IMR-90 (cell line): ENCODE data around the gene ADGRL3. TPM values are rescaled to one million over a fixed set of nuclear protein-coding genes. Genes with fewer than 3 reads are reported as not detected.

Experiments
- ATAC-seq: fragments of 200-7000 bp; cut with Tn5 transposase; 2 replicates; pipeline ENCODE4 v1.9.1; 2020; ENCODE audit warnings: low read depth, mild to moderate bottlenecking, moderate library complexity
- BruUV-seq: library from RNA; stranded (reverse); fragments of 400-500 nt; replicated peaks from 2 replicates; lab custom pipeline; 2021; lab: Mats Ljungman, UMichigan
- CTCF ChIA-PET: fragments of 300-600 bp; formaldehyde crosslinking; extraction: SDS; loops from one replicate; lab custom pipeline; 2021; ENCODE audit warnings: antibody characterized with exemption; lab: Yijun Ruan, JAX
- POLR2A ChIA-PET: fragments of 300-600 bp; sonication (Branson Sonifier 250); formaldehyde crosslinking; loops from one replicate; lab custom pipeline; 2022; ENCODE audit warnings: antibody characterized with exemption; ENCODE audit not compliant: unreplicated experiment; lab: Charles Lee
- DNase-seq: peaks from one replicate; pipeline ENCODE4 v3.0.0; 2013
- H2AFZ ChIP-seq: replicated peaks from 2 replicates; pipeline ENCODE3; 2013; ENCODE audit warnings: low read length, mild to moderate bottlenecking; ENCODE audit not compliant: poor library complexity
- H2AK5ac ChIP-seq: 2 replicates; pipeline ENCODE4 v1.6.1; 2013; ENCODE audit warnings: low read depth, low read length, inconsistent platforms
- H2AK9ac ChIP-seq: replicated peaks from 2 replicates; pipeline ENCODE3; 2013; ENCODE audit warnings: mild to moderate bottlenecking, low read depth, low read length, moderate library complexity; ENCODE audit not compliant: poor library complexity
- H2BK120ac ChIP-seq: 2 replicates; pipeline ENCODE4 v1.6.1; 2013; ENCODE audit warnings: low read depth, low read length, inconsistent platforms
- H2BK15ac ChIP-seq: 3 replicates; pipeline ENCODE4 v1.6.1; 2013; ENCODE audit warnings: low read depth, low read length, inconsistent platforms
- H2BK20ac ChIP-seq: 2 replicates; pipeline ENCODE4 v1.6.1; 2013; ENCODE audit warnings: low read depth, mild to moderate bottlenecking, inconsistent platforms, low read length, moderate library complexity
- H2BK5ac ChIP-seq: 2 replicates; pipeline ENCODE4 v1.6.1; 2013; ENCODE audit warnings: mild to moderate bottlenecking, low read depth, low read length, inconsistent platforms; ENCODE audit not compliant: poor library complexity, severe bottlenecking
- H3K14ac ChIP-seq: replicated peaks from 2 replicates; pipeline ENCODE4 v1.6.1; 2013; ENCODE audit warnings: low read depth, low read length, inconsistent platforms
- H3K18ac ChIP-seq: 2 replicates; pipeline ENCODE4 v1.6.1; 2013; ENCODE audit warnings: low read depth, low read length, control low read depth
- H3K23ac ChIP-seq: 2 replicates; pipeline ENCODE4 v1.6.1; 2013; ENCODE audit warnings: low read depth, low read length, inconsistent platforms
- H3K27ac ChIP-seq: 2 replicates; pipeline ENCODE4 v1.5.1; 2013; ENCODE audit warnings: mild to moderate bottlenecking, control low read depth, low read length; ENCODE audit not compliant: insufficient read depth
- H3K27me3 ChIP-seq: 2 replicates; pipeline ENCODE4 v1.6.1; 2013; ENCODE audit warnings: low read length; ENCODE audit not compliant: control insufficient read depth, insufficient read depth
- H3K36me3 ChIP-seq: 2 replicates; pipeline ENCODE4 v1.6.1; 2013; ENCODE audit warnings: low read length, mixed read lengths; ENCODE audit not compliant: control insufficient read depth, insufficient read depth
- H3K4ac ChIP-seq: 2 replicates; pipeline ENCODE4 v1.6.1; 2013; ENCODE audit warnings: low read depth, low read length, inconsistent platforms
- H3K4me1 ChIP-seq: 2 replicates; pipeline ENCODE4 v1.6.1; 2013; ENCODE audit warnings: low read length, mixed read lengths; ENCODE audit not compliant: control insufficient read depth, insufficient read depth
- H3K4me2 ChIP-seq: 2 replicates; pipeline ENCODE4 v1.6.1; 2013; ENCODE audit warnings: low read depth, mild to moderate bottlenecking, control low read depth, low read length, moderate library complexity
- H3K4me3 ChIP-seq: 2 replicates; pipeline ENCODE4 v1.5.1; 2013; ENCODE audit warnings: low read depth, mild to moderate bottlenecking, control low read depth, low read length, moderate library complexity; ENCODE audit not compliant: insufficient read depth
- H3K56ac ChIP-seq: 2 replicates; pipeline ENCODE4 v1.6.1; 2013; ENCODE audit warnings: low read length, inconsistent platforms; ENCODE audit not compliant: insufficient read depth; ENCODE audit errors: extremely low read depth
- H3K79me1 ChIP-seq, 2 experiments: 2 replicates each; pipeline ENCODE4 v1.6.1; 2013; ENCODE audit warnings: low read length in 2 of 2, inconsistent platforms in 1 of 2, low read depth in 1 of 2
- H3K9ac ChIP-seq: 2 replicates; pipeline ENCODE4 v1.6.1; 2013; ENCODE audit warnings: low read depth, low read length, control low read depth
- H3K9me1 ChIP-seq: 2 replicates; pipeline ENCODE4 v1.6.1; 2013; ENCODE audit warnings: low read length, inconsistent platforms; ENCODE audit not compliant: insufficient read depth
- H3K9me3 ChIP-seq: 2 replicates; pipeline ENCODE4 v1.6.1; 2013; ENCODE audit warnings: low read length; ENCODE audit not compliant: control insufficient read depth, insufficient read depth
- H4K20me1 ChIP-seq: 2 replicates; pipeline ENCODE4 v1.6.1; 2013; ENCODE audit warnings: low read length, inconsistent platforms; ENCODE audit not compliant: insufficient read depth
- H4K5ac ChIP-seq: 2 replicates; pipeline ENCODE4 v1.6.1; 2013; ENCODE audit warnings: mild to moderate bottlenecking, low read depth, low read length, control low read depth
- H4K8ac ChIP-seq, 2 experiments: 2 replicates each; pipeline ENCODE4 v1.6.1; 2013; ENCODE audit warnings: low read depth in 2 of 2, low read length in 2 of 2, control low read depth in 1 of 2, inconsistent platforms in 1 of 2
- H4K91ac ChIP-seq: 2 replicates; pipeline ENCODE4 v1.6.1; 2013; ENCODE audit warnings: low read depth, low read length, inconsistent platforms; ENCODE audit not compliant: insufficient read depth
- MAFK ChIP-seq: IDR thresholded peaks from 2 replicates; pipeline ENCODE4 v1.6.1; 2012; ENCODE audit warnings: low read depth, low read length, improper control_type of control experiment
- MAZ ChIP-seq: IDR thresholded peaks from 2 replicates; pipeline ENCODE4 v1.6.1; 2012; ENCODE audit warnings: low read depth, mild to moderate bottlenecking, low read length, improper control_type of control experiment, moderate library complexity, borderline replicate concordance
- MXI1 ChIP-seq: IDR thresholded peaks from 2 replicates; pipeline ENCODE4 v1.6.1; 2012; ENCODE audit warnings: low read depth, mild to moderate bottlenecking, low read length, moderate library complexity, borderline replicate concordance
- POLR2A ChIP-seq: IDR thresholded peaks from 2 replicates; pipeline ENCODE4 v1.6.1; 2012; ENCODE audit warnings: mild to moderate bottlenecking, low read depth, low read length
- RFX5 ChIP-seq: IDR thresholded peaks from 2 replicates; pipeline ENCODE4 v1.8.0; 2012; ENCODE audit warnings: low read depth, mild to moderate bottlenecking, low read length, moderate library complexity
- WGBS, 2 experiments: methylation state at CpG; one replicate each; pipeline versions ENCODE4 v1.1.5 to v1.1.7; 2013; ENCODE audit warnings: missing lambda C conversion rate in 2 of 2; ENCODE audit not compliant: insufficient read length in 1 of 2; ENCODE audit errors: extremely low coverage in 2 of 2; 5-methylcytosine and 5-hydroxymethylcytosine counted together
- dilution Hi-C: fragments of 300-500 bp; cut with HindIII; formaldehyde crosslinking; loops from one replicate; pipeline ENCODE4 v1.14.3; 2018; ENCODE audit warnings: low sequenced_read_pairs; ENCODE audit not compliant: unreplicated experiment
- in situ Hi-C: fragments of 300-500 bp; cut with MboI; formaldehyde crosslinking; loops from 3 replicates; pipeline ENCODE4 v1.14.3; 2019; ENCODE audit warnings: low sequenced_read_pairs, inconsistent platforms, mixed read lengths
- intact Hi-C: fragments of 100-400 bp; cut with micrococcal nuclease; formaldehyde crosslinking; loops from 2 replicates; pipeline ENCODE4 v1.10.0; 2022
- polyA plus RNA-seq, 3 experiments: library from polyadenylated mRNA; depleted of rRNA; stranded (reverse); fragments of >200 nt; gene quantifications; 2 replicates each; pipeline ENCODE4 v1.2.3, GENCODE V29; 2012; ENCODE audit warnings: low replicate concordance in 1 of 3
- total RNA-seq: library from RNA; depleted of rRNA; stranded (reverse); fragments of >200 nt; gene quantifications from 2 replicates; pipeline ENCODE4 v1.2.3, GENCODE V29; 2012

ADGRL3 gene
- total and polyA plus RNA-seq, 2 of the 4 experiments (the other 2 are of a cell fraction), result 0.46 to 2.5 TPM

DNA sequence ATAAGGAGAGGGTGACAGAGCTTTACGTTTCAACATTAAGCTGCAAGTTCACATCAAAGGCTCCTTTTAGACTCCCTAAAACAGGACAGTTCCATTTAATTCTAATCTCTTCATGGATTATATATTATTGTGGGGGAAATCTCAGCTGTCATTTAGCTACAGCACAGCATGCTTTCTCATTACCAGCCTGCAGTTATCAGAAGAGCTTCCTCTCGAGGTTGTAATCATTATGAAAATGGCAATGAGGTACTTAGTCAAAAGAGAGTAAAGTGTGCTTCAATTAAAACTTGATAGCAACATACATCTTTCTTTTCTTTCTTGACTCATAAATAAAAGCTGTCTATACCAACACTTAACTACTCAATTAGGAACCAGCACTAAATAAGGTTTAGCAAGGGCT, 896.8 kb downstream of the ADGRL3 start:
- Histone ChIP-seq H3K27me3 (no peaks in the 10 kb centered on the region), H3K56ac (no peak overlapping the region), H3K4me1 (no peaks in the 10 kb centered on the region), H2BK5ac (no peak overlapping the region), H3K36me3 (no peaks in the 10 kb centered on the region), H3K79me1 (no peaks in the 10 kb centered on the region), H3K23ac (no peak overlapping the region), H3K14ac (no peak overlapping the region), H3K9ac (no peak overlapping the region), H3K4me2 (no peak overlapping the region), H3K9me1 (no peaks in the 10 kb centered on the region), H4K91ac (no peak overlapping the region), H4K5ac (no peak overlapping the region), H3K27ac (no peak overlapping the region), H3K18ac (no peak overlapping the region), H3K4ac (no peak overlapping the region), H2AK5ac (no peak overlapping the region), H2BK120ac (no peak overlapping the region), H4K20me1 (no peaks in the 10 kb centered on the region), H2BK20ac (no peak overlapping the region), H2AFZ (no peak overlapping the region), H3K9me3 (peaks cover 2% of the 10 kb centered on the region; the same call in 1 of the 2 replicates), H2BK15ac (no peak overlapping the region), H2AK9ac (no peak overlapping the region), H4K8ac (no peak overlapping the region), H3K4me3 (no peak overlapping the region)
- no peak for TF ChIP-seq MXI1
- no peak for TF ChIP-seq POLR2A
- TF ChIP-seq MAFK, result no peak
- TF ChIP-seq RFX5, result no peak
- no peak for TF ChIP-seq MAZ
- in situ Hi-C loops (no loop called here), intact Hi-C loops (no loop called here), dilution Hi-C loops (no loop called here)
- ChIA-PET CTCF (no interaction called here), POLR2A (no interaction called here)
- no peak for DNase-seq
- no TSS peak for BruUV-seq
- WGBS, 2 experiments, result no CpG with 5 or more reads among the region's 2 CpGs
- ATAC-seq, result no peak
